Stimulated activated CD8-positive, alpha-beta memory T cell treated with anti-CD3 and anti-CD28 coated beads, Interleukin-15, amount 100 ng/mL, for 24 hours (primary cell): ENCODE results near the gene VPS41.
"Not testable (repeated sequence)": the region's sequence is repeated elsewhere in the genome, so short reads cannot be mapped to it uniquely, and the experiment has no call there.

Experiments
- DNase-seq: peaks from one replicate; pipeline ENCODE4 v3.0.0-alpha.2; 2020; ENCODE audit warnings: low read depth

The VPS41 gene

DNA sequence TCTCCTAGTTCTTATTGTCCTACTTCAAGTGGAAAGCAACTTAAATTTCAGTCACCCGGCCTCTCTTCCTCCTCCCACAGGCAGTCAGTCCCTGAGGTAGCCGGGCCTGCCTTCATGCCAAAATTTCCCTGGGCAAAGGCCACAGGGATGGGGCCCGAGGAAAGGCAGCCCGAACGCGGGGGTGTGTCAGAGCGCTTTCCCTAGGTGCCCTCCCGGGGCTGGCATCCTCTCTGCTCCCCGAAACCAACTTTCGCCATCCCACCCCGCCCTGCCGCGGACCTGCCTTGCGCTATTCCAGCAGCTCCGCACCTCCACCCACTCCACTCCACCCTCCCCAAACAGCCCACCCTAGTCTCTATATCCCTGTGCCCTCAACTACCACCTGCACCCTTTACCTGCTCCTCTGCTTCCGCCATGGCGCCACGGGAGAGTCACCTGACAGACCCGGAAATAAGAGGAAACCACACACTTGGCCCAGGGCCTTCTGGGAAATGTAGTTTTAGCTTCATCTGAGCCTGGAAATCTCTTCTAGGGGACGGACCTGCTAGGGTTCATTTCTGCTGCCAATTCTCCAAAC lies at the start of gene VPS41:
Gene VPS41 (minus strand): TSS at position 433 of the 577 bp plus-strand sequence. CDS start 17 bp downstream, at position 416.
- DNase-seq, result peak; percentile 38

DNA sequence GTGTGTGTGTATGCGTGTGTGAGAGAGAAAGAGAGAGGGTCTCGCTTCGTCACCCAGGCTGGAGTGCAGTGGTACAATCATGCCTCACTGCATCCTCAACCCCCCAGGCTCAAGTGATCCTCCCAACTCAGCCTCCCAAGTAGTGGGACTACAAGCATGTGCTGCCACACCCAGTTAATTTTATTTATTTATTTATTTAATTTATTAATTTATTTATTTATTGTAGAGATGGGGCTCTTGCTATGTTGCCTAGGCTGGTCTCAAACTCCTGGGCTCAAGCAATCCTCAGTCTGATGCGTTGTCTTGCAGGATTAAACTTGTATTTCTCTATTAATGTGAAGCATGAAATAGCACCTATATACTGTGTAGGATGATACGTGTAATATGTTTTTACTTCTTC lies 46.9 kb upstream of the VPS41 start:
- no peak for DNase-seq

DNA sequence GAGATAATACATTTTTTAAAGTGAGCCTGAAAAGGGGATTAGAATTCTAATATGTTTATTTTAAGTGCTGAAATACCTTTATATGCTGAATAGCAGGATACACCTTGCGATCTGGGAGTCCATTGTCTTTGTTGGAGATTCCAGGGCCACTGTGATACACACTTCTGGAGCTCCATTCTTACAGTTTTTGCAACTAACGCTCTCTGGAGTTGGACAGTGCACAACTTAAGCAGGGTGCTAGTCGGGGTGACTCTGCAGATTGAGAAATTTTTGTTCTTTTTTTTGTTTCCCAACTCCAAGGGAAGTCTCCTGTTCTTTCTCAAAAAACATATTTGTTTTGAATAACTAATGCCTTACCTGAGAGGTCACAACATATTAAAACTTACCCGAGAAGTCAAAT lies 45.0 kb upstream of the VPS41 start:
- DNase-seq, result no peak

DNA sequence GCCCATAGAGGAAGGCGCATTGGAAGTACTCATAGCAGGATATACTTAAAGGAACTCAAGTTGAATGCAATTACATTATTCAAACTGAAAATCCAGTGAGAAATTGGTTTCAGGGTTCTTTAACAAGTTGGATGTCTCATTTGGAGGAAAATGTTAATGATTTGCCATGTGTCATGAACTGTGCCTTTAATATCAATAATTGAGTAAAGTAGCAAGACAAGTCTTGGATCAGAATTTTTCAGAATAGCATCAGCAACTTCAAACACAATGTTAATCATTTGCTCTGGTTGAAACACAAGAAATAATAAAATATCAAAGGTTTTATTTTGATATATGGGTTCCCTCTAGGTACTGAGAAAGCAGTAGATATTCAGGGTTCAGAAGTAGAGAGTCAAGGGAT lies 44.2 kb upstream of the VPS41 start:
- DNase-seq, result no peak

DNA sequence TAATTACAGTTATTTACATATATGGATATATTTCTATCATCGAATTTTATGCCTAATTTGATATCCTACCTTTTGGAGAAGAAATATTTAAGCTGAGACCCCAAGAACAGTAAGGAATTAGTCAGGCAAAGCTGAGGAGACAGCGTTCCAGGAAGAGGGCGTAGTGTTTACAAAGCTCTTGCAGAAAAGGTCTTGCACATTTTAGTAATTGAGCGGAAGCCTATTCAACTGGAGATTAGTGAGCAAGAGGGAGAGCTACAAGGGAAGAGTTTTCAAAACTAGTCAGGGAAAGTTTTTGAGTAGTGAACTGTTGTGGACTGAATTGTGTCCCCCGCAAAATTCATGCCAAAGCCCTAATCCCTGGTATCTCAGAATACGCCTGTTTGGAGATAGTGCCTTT lies 42.2 kb upstream of the VPS41 start:
- no peak for DNase-seq

DNA sequence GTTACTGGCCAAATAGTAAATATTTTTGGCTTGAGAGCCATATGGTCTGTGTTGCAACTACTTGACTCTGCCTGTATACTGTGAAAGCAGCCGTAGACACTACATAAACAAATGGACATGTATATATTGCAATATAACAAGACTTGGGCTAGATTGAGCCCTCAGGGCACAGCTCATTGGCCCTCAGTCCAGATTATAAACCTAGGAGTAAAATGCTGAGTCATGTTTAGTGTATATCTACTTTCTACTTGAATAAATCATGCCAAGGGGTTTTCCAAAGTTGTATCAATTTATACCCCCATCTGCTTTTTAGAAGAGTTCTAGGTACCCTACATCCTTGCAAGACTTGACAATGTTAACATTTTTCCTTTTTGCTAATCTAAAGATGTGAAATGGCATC lies 41.3 kb upstream of the VPS41 start:
- DNase-seq, result no peak

DNA sequence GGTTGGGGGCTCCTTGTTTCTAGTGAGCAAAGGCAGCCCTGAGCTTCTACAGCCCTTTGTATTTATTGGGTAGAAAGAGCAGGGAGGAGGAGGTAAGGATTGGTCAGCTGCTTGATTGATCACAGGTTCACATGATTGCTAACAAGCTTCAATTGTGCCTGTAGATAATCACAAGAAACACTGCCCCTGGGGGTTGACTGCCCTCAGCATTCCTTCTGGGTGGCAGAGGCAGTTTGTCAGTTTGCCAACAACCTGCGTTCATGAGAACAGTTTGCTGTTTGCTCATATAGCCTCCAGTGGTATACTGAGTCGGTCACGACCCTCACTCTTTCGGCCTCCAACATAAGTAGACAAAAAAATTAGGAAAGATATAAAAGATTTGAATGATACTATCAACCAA lies 38.5 kb upstream of the VPS41 start:
- DNase-seq, result not testable (repeated sequence)

DNA sequence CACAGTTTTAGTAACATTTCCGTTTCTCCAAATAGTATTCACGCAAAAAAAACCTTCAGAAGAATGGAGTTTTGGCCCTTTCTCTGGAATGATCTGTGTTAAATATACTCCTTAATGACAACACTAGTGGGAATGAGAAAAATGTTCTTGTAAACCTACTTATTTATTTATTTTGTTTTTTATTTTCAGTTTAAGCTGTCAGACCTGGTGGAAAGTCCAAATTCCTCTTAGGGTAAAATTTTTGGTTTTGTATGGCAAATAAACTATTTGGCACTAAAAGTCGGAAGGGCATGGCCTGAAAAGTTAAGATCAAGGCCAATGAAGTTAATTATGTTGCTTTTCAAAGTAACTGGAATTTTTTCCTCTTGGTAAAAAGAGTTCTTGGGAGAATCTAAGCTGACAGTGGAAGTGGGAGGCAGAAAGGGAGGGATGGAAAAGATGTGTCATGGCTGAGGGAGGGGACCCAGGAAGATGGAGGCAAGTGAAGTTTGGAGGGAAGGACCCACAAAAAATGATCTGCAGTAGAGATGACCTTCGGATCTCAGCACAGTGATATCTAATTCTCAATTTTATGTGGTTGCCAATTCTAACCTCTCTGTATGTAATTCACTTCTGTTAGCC lies 33.5 kb upstream of the VPS41 start:
- DNase-seq, result no peak

DNA sequence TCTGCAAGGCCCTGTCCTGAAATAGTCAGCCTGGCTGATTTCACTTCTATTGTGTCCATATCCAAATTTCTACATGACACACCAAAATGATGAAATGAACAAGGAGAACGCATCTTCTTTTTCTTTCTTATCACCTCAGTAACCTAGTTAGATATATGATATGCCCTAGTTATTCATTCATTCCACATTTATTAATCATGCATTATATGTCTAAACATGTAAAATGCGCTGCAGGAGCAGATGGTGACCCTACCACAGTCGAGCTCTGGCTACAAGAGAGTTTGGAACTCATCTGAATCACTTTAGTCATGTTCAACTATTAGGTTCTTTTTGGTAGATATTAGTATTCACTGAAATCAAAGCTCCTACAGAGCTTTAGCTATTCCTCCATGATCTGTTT lies 31.8 kb upstream of the VPS41 start:
- no peak for DNase-seq

DNA sequence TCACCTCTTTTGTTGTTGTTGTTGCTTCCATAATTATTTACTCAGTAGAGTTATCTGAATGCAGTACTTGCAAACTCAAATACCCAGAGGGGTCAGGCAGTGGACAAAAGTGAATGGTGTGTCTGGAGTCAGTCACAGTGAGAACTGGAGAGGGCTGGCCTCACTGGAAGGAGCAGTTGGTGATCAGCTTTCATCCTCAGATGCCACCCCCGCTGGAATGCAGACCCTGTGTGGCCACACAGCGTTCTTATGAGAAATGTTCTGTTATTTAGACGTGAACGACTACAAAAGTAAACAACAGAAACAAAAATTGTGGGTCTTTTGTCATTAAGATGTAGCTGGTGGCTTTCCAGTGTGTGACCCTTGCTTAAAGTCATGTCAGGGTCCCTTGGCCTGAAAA lies 29.6 kb upstream of the VPS41 start:
- no peak for DNase-seq

DNA sequence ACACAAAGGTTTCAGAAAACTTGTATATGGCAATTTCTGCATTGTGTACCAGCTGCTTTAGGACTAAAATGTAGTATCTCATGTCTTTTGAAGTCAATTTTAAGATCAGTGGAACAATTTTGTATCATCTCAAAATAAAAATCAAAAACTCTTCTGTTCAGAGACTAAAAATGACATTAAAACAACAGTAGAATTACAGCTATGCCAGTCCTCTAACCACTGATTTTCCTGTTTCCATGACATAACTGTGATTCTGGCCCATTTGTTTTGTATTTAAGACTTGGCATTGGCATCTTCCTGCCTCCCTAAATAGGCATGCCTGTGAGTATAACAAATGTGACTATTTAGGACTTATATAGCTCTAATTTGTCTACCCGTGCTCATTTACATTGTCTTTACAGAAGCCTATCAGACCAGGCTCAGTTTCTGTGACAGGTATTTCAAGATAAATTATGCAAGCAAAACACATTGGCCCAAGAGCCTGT lies 29.1 kb upstream of the VPS41 start:
- DNase-seq, result no peak

DNA sequence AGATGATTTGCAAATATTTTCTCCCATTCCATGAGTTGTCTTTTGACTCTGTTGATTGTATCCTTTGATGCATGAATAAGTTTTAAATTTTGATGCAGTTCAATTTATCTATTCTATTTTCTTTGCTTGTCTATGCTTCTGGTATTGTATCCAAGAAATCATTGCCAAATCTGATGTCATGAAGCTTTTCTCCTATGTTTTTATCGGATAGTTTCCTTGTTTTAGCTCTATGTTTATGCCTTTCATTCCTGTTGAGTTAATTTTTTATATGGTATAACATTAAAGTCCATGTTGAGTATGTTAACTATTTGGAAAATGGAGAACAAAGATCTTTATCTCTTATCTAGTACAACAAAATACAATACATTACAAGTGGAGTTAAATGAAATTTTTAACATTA lies 27.6 kb upstream of the VPS41 start:
- no peak for DNase-seq

DNA sequence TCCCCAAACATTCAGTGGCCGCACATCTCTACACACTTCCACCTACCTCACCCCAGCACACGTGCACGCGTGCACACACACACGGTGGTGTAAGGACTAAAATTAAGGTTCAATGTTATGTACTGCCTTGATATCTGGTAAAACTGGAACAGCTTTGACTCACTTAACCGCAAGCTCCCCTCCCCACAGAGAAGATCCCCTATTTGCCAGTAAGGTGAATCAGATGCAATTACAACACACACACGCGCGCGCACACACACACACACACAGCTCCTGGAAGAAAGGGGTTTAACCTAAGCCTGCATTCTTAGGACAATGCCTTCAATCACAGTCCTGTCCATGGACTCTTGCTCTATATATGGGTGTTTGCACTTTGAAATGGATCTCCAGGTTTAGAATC lies 25.5 kb upstream of the VPS41 start:
- DNase-seq, result no peak

DNA sequence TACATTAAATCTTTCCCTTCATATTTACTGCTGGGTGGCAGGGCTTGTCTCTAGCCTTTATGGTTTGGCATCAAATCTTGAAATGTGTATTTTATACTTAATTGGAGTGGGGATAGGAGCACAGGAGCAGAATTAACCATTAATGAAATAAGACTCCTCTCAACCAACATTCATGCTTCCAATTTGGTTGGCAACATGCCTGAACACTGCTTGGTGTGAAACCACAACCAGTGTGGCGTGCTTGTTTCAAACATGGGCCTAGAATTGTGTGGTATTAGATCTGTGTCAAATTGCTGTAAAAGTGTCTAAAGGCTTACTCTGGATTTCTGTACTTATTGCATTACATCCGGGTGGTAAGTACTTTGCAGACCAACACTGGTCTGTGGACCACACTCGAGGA lies 25.1 kb upstream of the VPS41 start:
- no peak for DNase-seq

DNA sequence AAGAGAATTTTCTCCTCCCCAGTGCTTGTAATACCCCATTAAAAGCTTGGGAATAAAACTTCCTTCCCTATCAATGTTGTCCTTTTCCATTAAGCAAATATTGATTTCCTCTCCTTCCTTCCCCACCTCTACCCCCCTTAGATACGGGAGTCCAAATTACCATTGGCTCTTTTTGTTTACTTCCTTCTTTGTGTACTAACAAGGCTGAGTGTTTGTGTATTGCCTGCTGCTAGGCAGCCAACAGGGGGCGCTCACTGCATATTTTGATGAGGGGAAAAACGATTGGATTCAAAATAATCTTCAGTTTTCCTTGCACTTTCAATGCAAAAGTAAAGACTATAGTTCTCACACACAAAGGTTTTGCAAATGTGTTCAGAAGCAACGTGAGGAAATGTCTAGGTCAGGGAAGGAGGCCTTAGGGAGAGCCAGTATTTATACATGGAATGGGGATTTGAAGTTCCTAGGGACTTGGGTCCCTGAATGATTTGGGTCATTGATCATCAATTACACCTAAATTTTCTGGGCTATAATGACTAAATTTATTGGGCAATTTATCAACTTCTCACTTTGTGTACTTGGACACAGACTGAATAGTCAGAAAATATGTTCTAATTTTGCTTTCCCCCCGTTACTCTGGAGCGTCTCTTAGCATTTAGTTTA lies 23.6 kb upstream of the VPS41 start:
- DNase-seq, result peak; percentile 13

DNA sequence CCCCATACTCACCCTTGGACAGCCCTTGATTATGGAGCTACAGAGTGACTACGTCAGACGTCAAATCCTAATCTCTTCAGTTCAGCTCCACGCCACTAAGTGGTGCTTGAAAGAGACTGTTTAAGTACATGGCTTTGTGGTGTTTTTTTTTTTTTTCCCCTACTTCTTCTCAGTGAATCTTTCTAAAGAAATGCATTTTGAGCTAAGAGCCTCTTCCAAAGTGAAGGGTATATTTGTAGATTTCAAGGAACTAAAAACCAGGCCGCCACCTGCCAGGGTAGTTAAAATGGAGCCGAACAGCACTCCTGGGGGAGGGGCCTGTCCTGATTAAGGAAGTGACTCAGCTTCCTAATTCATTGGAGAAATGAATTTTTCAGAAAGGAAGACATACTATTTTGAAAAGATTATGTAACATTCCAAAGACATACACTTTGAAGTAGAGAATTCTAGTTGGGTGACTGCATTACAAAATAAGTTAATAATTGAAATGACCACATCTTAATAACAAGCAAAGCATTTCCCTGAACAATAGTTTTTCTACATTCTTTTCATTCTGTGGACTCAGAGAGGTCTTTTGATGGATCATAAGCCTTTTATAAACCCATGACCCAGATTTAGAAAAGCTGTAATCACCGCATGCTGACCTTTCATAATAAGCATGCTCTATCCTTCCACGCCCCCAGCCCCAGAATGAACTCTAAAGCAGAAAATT lies 20.6 kb upstream of the VPS41 start:
- no peak for DNase-seq

DNA sequence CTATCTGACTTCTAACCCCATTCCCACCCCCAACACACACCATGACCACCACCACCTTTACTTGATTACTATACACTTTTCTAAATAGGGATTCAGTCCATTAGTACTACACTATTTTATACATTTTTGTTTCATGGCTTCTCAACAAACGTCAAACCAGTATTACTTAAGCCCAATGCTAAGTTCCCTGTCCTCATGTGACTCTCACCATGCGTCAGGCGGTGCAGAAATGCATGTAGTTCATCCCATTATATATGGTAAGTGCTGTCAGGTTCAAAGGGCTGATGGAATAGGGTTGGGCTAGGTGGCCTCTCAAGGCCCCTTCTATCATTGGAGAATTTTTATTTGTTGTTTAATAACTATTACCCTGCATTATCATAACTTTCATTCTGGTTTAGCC lies 19.5 kb upstream of the VPS41 start:
- no peak for DNase-seq

DNA sequence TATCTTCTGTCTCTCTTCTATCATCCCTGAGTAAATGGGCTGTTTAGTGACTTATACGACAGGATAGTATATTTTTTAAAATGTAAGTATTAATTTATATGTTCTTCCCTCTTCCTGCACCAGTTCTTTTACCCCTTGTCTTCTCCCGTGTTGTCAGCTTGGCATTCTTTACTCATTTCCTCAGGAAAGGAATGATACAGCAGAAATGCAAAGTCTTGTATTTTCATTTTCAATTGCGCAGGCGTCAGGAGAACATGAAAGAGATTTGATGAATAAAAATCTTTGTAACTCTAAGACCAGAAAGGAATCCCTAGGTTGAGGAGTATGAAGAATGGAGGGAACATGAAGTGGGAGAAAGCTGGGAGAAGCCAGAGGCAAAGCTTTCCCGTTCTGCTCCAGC lies 18.8 kb upstream of the VPS41 start:
- DNase-seq, result no peak

DNA sequence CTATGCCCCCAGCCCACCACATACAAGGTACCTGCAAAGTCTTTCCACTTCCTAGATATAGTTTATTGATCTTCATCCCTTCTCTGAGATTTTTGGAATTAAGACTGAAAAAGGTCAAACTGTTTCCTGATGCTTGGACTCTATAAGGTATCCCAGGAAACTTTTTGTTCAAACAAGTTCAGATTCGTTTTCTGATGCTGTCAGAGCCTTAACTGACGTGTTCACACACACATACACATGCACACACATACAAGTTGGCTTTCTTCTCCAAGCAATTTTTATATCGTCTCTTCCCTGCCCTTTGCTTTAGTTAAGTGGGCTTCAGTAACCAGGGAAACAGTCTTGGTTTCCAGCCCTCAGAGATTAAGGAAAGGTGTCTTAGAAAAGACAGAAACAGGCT lies 11.7 kb upstream of the VPS41 start:
- DNase-seq, result no peak

DNA sequence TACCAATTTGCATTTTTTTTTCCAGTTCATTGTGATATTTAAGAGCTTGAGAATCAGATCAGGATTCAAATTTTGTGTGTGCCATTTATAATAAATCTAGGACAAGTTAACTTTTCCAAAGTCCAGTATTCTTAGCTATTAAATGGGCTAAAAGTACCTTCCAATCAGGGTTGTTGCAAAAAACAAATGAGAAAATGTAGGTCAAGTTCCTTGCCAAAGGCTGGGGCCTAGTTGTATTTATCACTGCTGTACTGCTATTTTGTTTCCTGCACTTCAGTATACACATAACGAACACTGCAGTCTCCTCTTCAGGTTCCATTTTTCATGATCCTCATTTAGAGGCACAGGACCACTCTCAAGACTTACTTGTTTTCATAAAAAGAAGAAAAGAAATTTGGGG lies 7.4 kb upstream of the VPS41 start:
- DNase-seq, result no peak

DNA sequence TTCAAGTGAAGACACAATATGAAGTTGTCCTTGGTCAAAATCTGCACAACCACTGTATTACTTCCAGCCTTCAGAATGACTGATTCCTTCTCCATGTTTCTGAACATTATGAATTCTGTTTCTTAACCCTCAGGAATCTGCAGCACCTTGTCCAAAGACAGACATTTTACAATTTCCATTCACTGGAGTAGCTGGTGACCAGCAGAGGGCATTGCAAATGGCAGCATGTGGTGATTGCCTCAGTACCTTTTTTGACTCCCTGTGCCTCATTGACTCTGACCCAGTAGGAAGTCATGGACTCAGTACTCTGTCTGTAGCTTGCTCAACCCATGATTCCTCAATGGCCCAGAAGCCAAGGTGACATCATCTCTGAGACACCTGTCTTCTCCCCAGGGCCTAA lies 879 bp upstream of the VPS41 start:
- no peak for DNase-seq

DNA sequence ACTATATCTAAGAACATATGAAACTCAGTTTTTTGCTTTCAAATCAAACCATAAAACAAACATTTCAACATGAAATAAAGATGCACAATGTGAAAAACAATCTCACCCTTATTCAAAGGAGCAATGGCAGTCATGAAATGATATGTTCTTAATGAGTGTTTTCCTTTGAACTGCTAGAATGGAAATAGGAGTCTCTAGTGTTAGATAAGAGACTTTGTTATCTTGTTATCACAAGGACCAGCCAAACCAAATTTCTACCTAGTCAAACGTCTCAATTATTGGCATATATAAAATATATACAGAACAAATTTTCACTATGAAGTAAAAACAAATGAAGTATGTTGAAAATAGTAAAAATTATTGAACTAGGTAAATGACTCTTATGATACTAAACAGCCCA lies 1.2 kb downstream of the VPS41 start:
- no peak for DNase-seq

DNA sequence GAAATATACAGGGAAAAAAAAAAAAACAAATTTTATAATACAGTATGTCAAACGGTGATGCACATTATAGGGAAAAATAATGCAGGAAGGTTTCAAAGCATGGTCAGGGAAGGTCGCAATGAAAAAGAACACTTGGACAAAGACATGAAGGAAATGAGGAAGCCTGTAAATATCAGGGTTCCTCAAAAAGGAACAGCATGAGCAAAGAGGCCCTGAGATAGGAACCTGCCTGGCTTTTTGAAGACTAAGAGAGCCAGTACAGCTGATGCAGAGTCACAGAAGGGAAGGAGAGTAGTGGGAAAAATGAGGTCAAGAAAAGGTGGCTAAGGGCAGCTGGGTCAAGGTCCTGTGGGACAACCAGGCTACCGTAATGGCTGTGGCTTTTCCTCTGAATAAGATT lies 1.9 kb downstream of the VPS41 start:
- DNase-seq, result no peak
